Pancreas (tissue), 10 donors: ENCODE results near the gene TMEM128. TPM values are rescaled to one million over a fixed set of nuclear protein-coding genes. Genes with fewer than 3 reads are reported as not detected.
"Not testable (repeated sequence)": the region's sequence is repeated elsewhere in the genome, so short reads cannot be mapped to it uniquely, and the experiment has no call there.

Experiments used
- ATAC-seq, 4 donors: fragments of 200-7000 bp; cut with Tn5 transposase; one replicate each; pipeline versions ENCODE4 v1.8.0 to v1.9.1; 2020; ENCODE audit warnings: mild to moderate bottlenecking in 4 of 4, moderate library complexity in 4 of 4
- DNase-seq, 6 donors: peaks; one replicate each; pipeline ENCODE4 v3.0.0-alpha.2; 2020
- FAIRE-seq: peaks from 2 replicates; lab custom pipeline; 2012; peaks lifted over from hg19 to GRCh38; lab: Jason Lieb, UNC
- H3K27ac ChIP-seq, 4 donors: fragments of 200-600 bp; sonication (generic); 1 replicate in 3 of 4; 2 replicates in 1 of 4; pipeline versions ENCODE4 v1.5.0 to v1.8.0; 2020
- H3K27me3 ChIP-seq, 4 donors: fragments of 200-600 bp; one replicate each; pipeline ENCODE4 v1.8.0; 2021
- H3K36me3 ChIP-seq, 3 donors: fragments of 200-600 bp; sonication (generic) in 1 of 3; one replicate each; pipeline versions ENCODE4 v1.5.0 to v1.8.0; 2020 to 2021
- H3K4me1 ChIP-seq, 3 donors: fragments of 200-600 bp; one replicate each; pipeline ENCODE4 v1.8.0; 2021
- H3K4me3 ChIP-seq, 4 donors: fragments of 200-600 bp; sonication (generic) in 2 of 4; one replicate each; pipeline versions ENCODE4 v1.5.0 to v1.8.0; 2020 to 2021
- H3K9me3 ChIP-seq, 4 donors: fragments of 200-600 bp; one replicate each; pipeline ENCODE4 v1.8.0; 2021
- WGBS, 2 donors: extraction: QIAGEN DNeasy Blood & Tissue Kit; methylation state at CpG; one replicate each; pipeline ENCODE4 v1.1.7; 2013; 5-methylcytosine and 5-hydroxymethylcytosine counted together
- intact Hi-C, 3 donors: fragments of 100-400 bp; cut with DNase I; formaldehyde crosslinking; loops; one replicate each; pipeline versions ENCODE4 v1.11.1 to v1.14.2; 2022
- polyA plus RNA-seq, 2 donors: library from polyadenylated mRNA; stranded (reverse); fragments of 200-250 nt; gene quantifications; one replicate each; pipeline ENCODE4 v1.2.3, GENCODE V29; 2013
- total RNA-seq, 6 donors: library from RNA; stranded (reverse); fragmentation: NEBNext Ultra II Directional in 4 of 6; extraction: Animal tissue kit (Norgen Biotek cat#: 25700) in 4 of 6; gene quantifications; one replicate each; pipeline versions ENCODE4 v1.2.1 to v1.2.4, GENCODE V29; 2021 to 2023
- TF ChIP-seq, protein P1 (sequence below), 4 donors: fragments of 200-600 bp; sonication (generic) in 3 of 4; IDR thresholded peaks; one replicate each; pipeline versions ENCODE4 v1.5.0 to v1.8.0; 2021; ENCODE audit warnings: antibody characterized with exemption in 4 of 4
- donor health status: healthy with polysubstance abuse.
- donor health status: DM: no; HTN: no; CAD: no; lungs with moderate emphysema.
- donor health status: DM: no; HTN: no; CAD: no.
- donor health status: control.
- donor health status: control.
- donor health status: Bipolar disorder and iron deficiency.
- donor health status: DM: yes; HTN: yes; CAD: no.
- donor health status: DM: no; HTN: no; CAD: no.
- donor health status: DM: no; HTN: no; CAD: no.
- donor health status: DM: yes; HTN: yes; CAD: no.

Gene TMEM128
- total and polyA plus RNA-seq, 8 donors, result 6.5 to 23.3 (median 9.0) TPM

GRCh38 chr4:4256799-4257198, 8.8 kb upstream of the TMEM128 start:
- TF ChIP-seq, protein P1, sequence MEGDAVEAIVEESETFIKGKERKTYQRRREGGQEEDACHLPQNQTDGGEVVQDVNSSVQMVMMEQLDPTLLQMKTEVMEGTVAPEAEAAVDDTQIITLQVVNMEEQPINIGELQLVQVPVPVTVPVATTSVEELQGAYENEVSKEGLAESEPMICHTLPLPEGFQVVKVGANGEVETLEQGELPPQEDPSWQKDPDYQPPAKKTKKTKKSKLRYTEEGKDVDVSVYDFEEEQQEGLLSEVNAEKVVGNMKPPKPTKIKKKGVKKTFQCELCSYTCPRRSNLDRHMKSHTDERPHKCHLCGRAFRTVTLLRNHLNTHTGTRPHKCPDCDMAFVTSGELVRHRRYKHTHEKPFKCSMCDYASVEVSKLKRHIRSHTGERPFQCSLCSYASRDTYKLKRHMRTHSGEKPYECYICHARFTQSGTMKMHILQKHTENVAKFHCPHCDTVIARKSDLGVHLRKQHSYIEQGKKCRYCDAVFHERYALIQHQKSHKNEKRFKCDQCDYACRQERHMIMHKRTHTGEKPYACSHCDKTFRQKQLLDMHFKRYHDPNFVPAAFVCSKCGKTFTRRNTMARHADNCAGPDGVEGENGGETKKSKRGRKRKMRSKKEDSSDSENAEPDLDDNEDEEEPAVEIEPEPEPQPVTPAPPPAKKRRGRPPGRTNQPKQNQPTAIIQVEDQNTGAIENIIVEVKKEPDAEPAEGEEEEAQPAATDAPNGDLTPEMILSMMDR (IDR thresholded peaks at IDR 0.05), result no peak
- no peaks in the 10 kb centered on the region for H3K4me1 ChIP-seq
- H3K4me3 ChIP-seq, result no peak overlapping the region
- no peaks in the 10 kb centered on the region for H3K9me3 ChIP-seq
- intact Hi-C loops, result no loop called here
- no peak overlapping the region for H3K27ac ChIP-seq
- WGBS, 2 donors, result 72 to 74% methylated on average over 10 of the region's 10 CpGs
- H3K36me3 ChIP-seq, result no peaks in the 10 kb centered on the region
- peaks cover 0 to under 1% (median 0%) of the 10 kb centered on the region in 4 donors for H3K27me3 ChIP-seq
- FAIRE-seq, result no peak
- no peak for ATAC-seq
- DNase-seq, result no peak

DNA sequence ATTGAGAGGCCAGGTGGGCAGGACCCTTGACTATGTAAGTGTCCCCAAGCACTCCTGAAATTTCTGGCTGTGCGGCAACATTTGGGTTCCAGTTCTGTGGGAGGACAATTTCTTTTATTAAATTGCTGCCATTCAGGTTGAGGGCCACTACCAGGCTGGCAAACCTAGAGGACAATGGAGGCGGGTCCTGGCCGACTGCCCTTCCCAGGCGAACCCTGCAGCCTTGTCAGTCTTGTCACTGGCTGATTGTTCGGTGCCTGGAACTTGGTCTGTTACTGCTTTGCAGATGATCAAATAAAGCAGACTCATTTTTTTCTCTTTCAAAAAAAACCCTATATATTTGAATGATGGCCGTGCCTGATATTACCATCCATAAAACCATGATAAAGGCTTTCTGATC, 6.6 kb upstream of the TMEM128 start:
- Histone ChIP-seq H3K27ac (no peak overlapping the region), H3K36me3 (no peaks in the 10 kb centered on the region), H3K4me3 (no peak overlapping the region), H3K4me1 (no peaks in the 10 kb centered on the region), H3K9me3 (no peaks in the 10 kb centered on the region), H3K27me3 (peaks cover 0 to 6% (median 0%) of the 10 kb centered on the region in 4 donors)
- intact Hi-C loops, result loop anchor here in 1 of 3 donors (5.0 kb wide), 1 partner anchor 78 kb away; no protein-coding TSS in a partner anchor
- ATAC-seq, result no peak
- WGBS, 2 donors, result 38 to 45% methylated on average over 6 of the region's 6 CpGs
- no peak for FAIRE-seq
- DNase-seq, result no peak
- TF ChIP-seq, protein P1 (IDR thresholded peaks at IDR 0.05), result no peak

GRCh38 chr4:4254199-4254598, 6.2 kb upstream of the TMEM128 start:
- ATAC-seq (no peak), DNase-seq (no peak), FAIRE-seq (no peak)
- TF ChIP-seq, protein P1 (IDR thresholded peaks at IDR 0.05), result no peak
- Histone ChIP-seq H3K27ac (no peak overlapping the region), H3K27me3 (peaks cover 0 to 6% (median 0%) of the 10 kb centered on the region in 4 donors), H3K4me1 (no peaks in the 10 kb centered on the region), H3K36me3 (no peaks in the 10 kb centered on the region), H3K4me3 (no peak overlapping the region), H3K9me3 (no peaks in the 10 kb centered on the region)
- intact Hi-C loops, result loop anchor here in 1 of 3 donors (5.0 kb wide), 1 partner anchor 78 kb away; no protein-coding TSS in a partner anchor
- WGBS, 2 donors, result 75 to 81% methylated on average over 11 of the region's 11 CpGs

- TF ChIP-seq, protein P1 (IDR thresholded peaks at IDR 0.05), result no peak
- no peak overlapping the region for H3K27ac ChIP-seq
- no peak for DNase-seq
- H3K27me3 ChIP-seq, result peaks cover 0 to 6% (median 0%) of the 10 kb centered on the region in 4 donors
- 77 to 78% methylated on average over 8 of the region's 8 CpGs for WGBS, 2 donors
- H3K36me3 ChIP-seq, result peaks cover 0 to 3% (median 0%) of the 10 kb centered on the region in 3 donors
- peaks cover 5 to 9% (median 6%) of the 10 kb centered on the region in 3 donors for H3K4me1 ChIP-seq
- FAIRE-seq, result no peak
- no peak overlapping the region for H3K4me3 ChIP-seq
- ATAC-seq, result no peak
- intact Hi-C loops, result loop anchor here in 1 of 3 donors (5.0 kb wide), 1 partner anchor 82 kb away; no protein-coding TSS in a partner anchor
- no peaks in the 10 kb centered on the region for H3K9me3 ChIP-seq
These were observed 1.8 kb upstream of the TMEM128 start for GRCh38 chr4:4249866-4250265.

DNA sequence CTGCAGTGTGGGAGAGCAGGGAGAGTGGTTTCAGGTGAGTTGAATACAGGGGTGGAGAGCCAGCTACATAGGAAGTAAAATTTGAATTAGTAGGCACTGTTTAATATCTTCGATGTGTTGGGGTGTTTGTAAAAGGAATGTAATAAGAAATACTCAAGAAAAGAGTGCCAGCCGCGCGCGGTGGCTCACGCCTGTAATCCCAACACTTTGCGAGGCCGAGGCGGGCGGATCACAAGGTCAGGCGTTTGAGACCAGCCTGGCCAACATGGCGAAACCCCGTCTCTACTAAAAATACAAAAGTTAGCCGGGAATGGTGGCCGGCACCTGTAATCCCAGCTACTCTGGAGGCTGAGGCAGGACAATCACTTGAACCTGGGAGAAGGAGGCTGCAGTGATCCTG, 1.3 kb upstream of the TMEM128 start:
- 87 to 95% methylated on average over 15 of the region's 15 CpGs for WGBS, 2 donors
- H3K27ac ChIP-seq, H3K4me3 ChIP-seq, H3K4me1 ChIP-seq, FAIRE-seq, H3K27me3 ChIP-seq, H3K9me3 ChIP-seq, intact Hi-C loops, H3K36me3 ChIP-seq, ATAC-seq, DNase-seq: not testable (repeated sequence)
